A549 (cell line): Measurements from ENCODE around the gene DAB2.

Experiments used
- RCOR1 ChIP-seq: fragments of 150-350 bp; IDR thresholded peaks from 2 replicates; pipeline ENCODE4 v1.6.1; 2014; ENCODE audit warnings: antibody characterized with exemption, low read length, low read depth
- TF ChIP-seq, protein P1 (sequence below): IDR thresholded peaks from 2 replicates; pipeline ENCODE4 v1.6.1; 2012
- TF ChIP-seq, protein P2 (sequence below): fragments of 200-600 bp; sonication (generic); IDR thresholded peaks from 2 replicates; pipeline ENCODE4 v1.6.1; 2016; ENCODE audit warnings: antibody characterized with exemption, mild to moderate bottlenecking, moderate library complexity

DNA sequence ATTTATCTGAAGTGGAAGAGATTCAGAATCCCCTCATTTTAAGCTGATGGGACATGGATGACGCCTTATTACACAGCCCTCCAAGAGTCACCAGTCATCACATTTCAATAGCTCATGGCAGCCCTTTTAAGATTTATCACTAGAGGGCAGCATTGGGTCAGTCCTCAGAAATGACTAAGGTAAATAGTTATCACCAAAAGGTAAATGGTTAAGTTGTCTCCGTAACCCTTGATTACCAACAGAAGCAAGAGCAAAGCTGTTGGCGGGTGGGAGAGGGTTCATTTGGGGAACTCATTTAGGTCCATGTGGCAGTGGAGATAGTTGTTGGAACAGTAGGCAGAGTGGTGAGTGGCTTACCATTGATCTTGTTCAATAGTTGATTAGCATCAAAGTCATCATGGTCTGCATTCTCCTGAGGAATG is 48.5 kb downstream of the DAB2 start:
- TF ChIP-seq RCOR1, result no peak
- TF ChIP-seq, protein P1, sequence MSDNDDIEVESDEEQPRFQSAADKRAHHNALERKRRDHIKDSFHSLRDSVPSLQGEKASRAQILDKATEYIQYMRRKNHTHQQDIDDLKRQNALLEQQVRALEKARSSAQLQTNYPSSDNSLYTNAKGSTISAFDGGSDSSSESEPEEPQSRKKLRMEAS, result no peak
- TF ChIP-seq, protein P2, sequence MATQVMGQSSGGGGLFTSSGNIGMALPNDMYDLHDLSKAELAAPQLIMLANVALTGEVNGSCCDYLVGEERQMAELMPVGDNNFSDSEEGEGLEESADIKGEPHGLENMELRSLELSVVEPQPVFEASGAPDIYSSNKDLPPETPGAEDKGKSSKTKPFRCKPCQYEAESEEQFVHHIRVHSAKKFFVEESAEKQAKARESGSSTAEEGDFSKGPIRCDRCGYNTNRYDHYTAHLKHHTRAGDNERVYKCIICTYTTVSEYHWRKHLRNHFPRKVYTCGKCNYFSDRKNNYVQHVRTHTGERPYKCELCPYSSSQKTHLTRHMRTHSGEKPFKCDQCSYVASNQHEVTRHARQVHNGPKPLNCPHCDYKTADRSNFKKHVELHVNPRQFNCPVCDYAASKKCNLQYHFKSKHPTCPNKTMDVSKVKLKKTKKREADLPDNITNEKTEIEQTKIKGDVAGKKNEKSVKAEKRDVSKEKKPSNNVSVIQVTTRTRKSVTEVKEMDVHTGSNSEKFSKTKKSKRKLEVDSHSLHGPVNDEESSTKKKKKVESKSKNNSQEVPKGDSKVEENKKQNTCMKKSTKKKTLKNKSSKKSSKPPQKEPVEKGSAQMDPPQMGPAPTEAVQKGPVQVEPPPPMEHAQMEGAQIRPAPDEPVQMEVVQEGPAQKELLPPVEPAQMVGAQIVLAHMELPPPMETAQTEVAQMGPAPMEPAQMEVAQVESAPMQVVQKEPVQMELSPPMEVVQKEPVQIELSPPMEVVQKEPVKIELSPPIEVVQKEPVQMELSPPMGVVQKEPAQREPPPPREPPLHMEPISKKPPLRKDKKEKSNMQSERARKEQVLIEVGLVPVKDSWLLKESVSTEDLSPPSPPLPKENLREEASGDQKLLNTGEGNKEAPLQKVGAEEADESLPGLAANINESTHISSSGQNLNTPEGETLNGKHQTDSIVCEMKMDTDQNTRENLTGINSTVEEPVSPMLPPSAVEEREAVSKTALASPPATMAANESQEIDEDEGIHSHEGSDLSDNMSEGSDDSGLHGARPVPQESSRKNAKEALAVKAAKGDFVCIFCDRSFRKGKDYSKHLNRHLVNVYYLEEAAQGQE, result no peak
